H1 (cell line): Measurements from ENCODE around the gene ENDOD1. TPM values are rescaled to one million over a fixed set of nuclear protein-coding genes. Genes with fewer than 3 reads are reported as not detected.

Experiments used
- NANOG ChIP-seq: IDR thresholded peaks from 2 replicates; pipeline ENCODE4 v1.6.1; 2011; ENCODE audit warnings: low read length, low read depth, mild to moderate bottlenecking, inconsistent platforms; ENCODE audit not compliant: insufficient read depth, poor library complexity, severe bottlenecking
- RFX5 ChIP-seq: IDR thresholded peaks from 2 replicates; pipeline ENCODE4 v1.6.1; 2011; ENCODE audit warnings: low read depth, low read length, improper control_type of control experiment, borderline replicate concordance
- polyA plus RNA-seq, 7 experiments: library from polyadenylated mRNA; depleted of rRNA in 3 of 7; stranded (reverse) in 5 of 7; unstranded in 2 of 7; fragments of >200 nt in 5 of 7; fragments of 200-250 nt in 2 of 7; gene quantifications; 1 replicate in 5 of 7; 2 replicates in 1 of 7; 4 replicates in 1 of 7; pipeline versions ENCODE4 v1.2.1 to v1.2.3, GENCODE V29; 2011 to 2013; ENCODE audit warnings: missing spikeins in 2 of 7, mixed read lengths in 2 of 7
- total RNA-seq: library from RNA; stranded (reverse); fragmentation: NEBNext Ultra II Directional; extraction: Animal tissue kit (Norgen Biotek cat#: 25700); gene quantifications from 2 replicates; pipeline ENCODE4 v1.2.1, GENCODE V29; 2021

ENDOD1 gene
- total and polyA plus RNA-seq, 2 of the 8 experiments (the other 6 are each of a cell fraction or from before 2014, with no cell fraction given): 1.2 to 2.5 TPM

- TF ChIP-seq NANOG: no peak
- TF ChIP-seq RFX5: no peak
Observed at GRCh38 chr11:95100856-95101507, 11.3 kb downstream of the ENDOD1 start (continued).
